Lung (tissue), 12 donors: Measurements from ENCODE around the gene KCNIP4. TPM values are rescaled to one million over a fixed set of nuclear protein-coding genes. Genes with fewer than 3 reads are reported as not detected.

Experiments used
- ATAC-seq: fragments of 200-7000 bp; cut with Tn5 transposase; one replicate; pipeline ENCODE4 v1.9.1; 2020; ENCODE audit warnings: moderate number of reproducible peaks; ENCODE audit not compliant: insufficient read depth, low FRiP score
- DNase-seq, 3 donors: peaks; one replicate each; pipeline ENCODE4 v3.0.0-alpha.2; 2013 to 2017
- H3K27ac ChIP-seq, 2 donors: one replicate each; pipeline ENCODE4 v1.5.1; 2013; ENCODE audit warnings: mild to moderate bottlenecking in 2 of 2, moderate library complexity in 2 of 2, control low read depth in 1 of 2, inconsistent platforms in 1 of 2, low read depth in 1 of 2, low read length in 1 of 2
- H3K27me3 ChIP-seq, 3 donors: one replicate each; pipeline ENCODE4 v1.5.1; 2013; ENCODE audit warnings: low read length in 2 of 3; ENCODE audit not compliant: control insufficient read depth in 3 of 3, insufficient read depth in 3 of 3
- H3K36me3 ChIP-seq, 4 donors: one replicate each; pipeline ENCODE4 v1.5.1; 2013; ENCODE audit warnings: low read length in 4 of 4, mild to moderate bottlenecking in 1 of 4, moderate library complexity in 1 of 4; ENCODE audit not compliant: control insufficient read depth in 4 of 4, insufficient read depth in 4 of 4
- H3K4me1 ChIP-seq, 5 donors: one replicate each; pipeline ENCODE4 v1.5.1; 2013; ENCODE audit warnings: low read length in 5 of 5, mild to moderate bottlenecking in 2 of 5, moderate library complexity in 1 of 5; ENCODE audit not compliant: control insufficient read depth in 5 of 5, insufficient read depth in 5 of 5
- H3K4me3 ChIP-seq: one replicate; pipeline ENCODE4 v1.5.1; 2013; ENCODE audit warnings: mild to moderate bottlenecking, control low read depth, moderate library complexity
- H3K9ac ChIP-seq, 2 donors: one replicate each; pipeline ENCODE4 v1.5.1; 2013; ENCODE audit warnings: low read length in 2 of 2, control low read depth in 1 of 2; ENCODE audit not compliant: insufficient read depth in 1 of 2
- H3K9me3 ChIP-seq, 4 donors: one replicate each; pipeline ENCODE4 v1.5.1; 2013; ENCODE audit warnings: low read length in 3 of 4, mild to moderate bottlenecking in 1 of 4, moderate library complexity in 1 of 4; ENCODE audit not compliant: control insufficient read depth in 4 of 4, insufficient read depth in 3 of 4
- WGBS, 2 donors: extraction: QIAGEN DNeasy Blood & Tissue Kit; methylation state at CpG; one replicate each; pipeline ENCODE4 v1.1.7; 2013; 5-methylcytosine and 5-hydroxymethylcytosine counted together
- polyA plus RNA-seq, 2 donors: library from polyadenylated mRNA; stranded (reverse); fragments of 200-250 nt; gene quantifications; one replicate each; pipeline ENCODE4 v1.2.1, GENCODE V29; 2013
- total RNA-seq, 2 donors: library from RNA; depleted of rRNA in 1 of 2; stranded (reverse); fragments of >200 nt in 1 of 2; gene quantifications; one replicate each; pipeline ENCODE4 v1.2.1, GENCODE V29; 2014 to 2021
- TF ChIP-seq, protein P1 (sequence below): IDR thresholded peaks from 2 replicates; pipeline ENCODE4 v1.5.1; 2012; ENCODE audit warnings: mild to moderate bottlenecking; ENCODE audit errors: control extremely low read depth, extremely low read depth
- donor health status: control.
- donor health status: control.
- donor health status: Bipolar disorder and iron deficiency.
- donor health status: healthy.
- donor health status: DM: yes; HTN: yes; CAD: no.

The KCNIP4 gene
- total and polyA plus RNA-seq, 4 donors: 0.11 TPM; not detected in 3

DNA sequence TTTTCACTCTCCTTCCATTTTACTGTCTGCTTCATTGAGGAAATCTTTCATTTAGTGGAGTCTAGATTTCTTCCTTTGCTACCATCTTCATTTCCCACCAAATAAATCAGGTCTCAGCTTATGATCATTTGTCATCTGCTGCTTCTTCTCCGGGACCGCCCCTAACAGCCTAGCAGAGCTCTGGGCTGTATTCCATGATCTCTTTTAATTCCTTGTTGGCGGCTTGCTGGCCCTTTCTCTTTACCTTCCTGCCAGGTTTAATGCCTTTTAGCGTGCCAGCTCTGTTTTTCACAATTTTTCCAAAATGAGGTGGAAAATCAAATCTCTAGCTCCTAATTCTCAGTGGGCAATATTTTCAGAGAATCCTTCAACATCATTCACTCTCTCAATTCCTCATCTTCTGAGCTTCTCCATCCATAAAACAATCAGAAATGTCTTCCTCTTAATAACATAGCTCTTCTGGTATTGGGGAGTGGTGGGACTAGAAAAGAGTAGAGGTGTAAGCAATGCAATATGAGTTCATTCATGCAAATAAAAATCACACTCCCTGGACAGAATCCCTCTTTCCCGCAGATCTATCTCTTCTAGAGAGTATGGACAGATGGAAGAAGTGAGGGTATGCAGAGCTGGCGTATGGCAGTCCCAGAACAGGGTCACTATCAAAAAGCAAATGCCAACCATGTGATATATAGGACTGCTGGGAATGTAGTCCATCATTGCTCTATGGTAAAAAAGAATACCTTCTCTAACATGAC, 491.3 kb downstream of the KCNIP4 start:
- TF ChIP-seq, protein P1, sequence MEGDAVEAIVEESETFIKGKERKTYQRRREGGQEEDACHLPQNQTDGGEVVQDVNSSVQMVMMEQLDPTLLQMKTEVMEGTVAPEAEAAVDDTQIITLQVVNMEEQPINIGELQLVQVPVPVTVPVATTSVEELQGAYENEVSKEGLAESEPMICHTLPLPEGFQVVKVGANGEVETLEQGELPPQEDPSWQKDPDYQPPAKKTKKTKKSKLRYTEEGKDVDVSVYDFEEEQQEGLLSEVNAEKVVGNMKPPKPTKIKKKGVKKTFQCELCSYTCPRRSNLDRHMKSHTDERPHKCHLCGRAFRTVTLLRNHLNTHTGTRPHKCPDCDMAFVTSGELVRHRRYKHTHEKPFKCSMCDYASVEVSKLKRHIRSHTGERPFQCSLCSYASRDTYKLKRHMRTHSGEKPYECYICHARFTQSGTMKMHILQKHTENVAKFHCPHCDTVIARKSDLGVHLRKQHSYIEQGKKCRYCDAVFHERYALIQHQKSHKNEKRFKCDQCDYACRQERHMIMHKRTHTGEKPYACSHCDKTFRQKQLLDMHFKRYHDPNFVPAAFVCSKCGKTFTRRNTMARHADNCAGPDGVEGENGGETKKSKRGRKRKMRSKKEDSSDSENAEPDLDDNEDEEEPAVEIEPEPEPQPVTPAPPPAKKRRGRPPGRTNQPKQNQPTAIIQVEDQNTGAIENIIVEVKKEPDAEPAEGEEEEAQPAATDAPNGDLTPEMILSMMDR: no peak
- 71 to 77% methylated on average over 6 of the region's 6 CpGs for WGBS, 2 donors
- H3K27me3 ChIP-seq: peaks cover 0 to 2% (median 0%) of the 10 kb centered on the region in 3 donors
- H3K4me3 ChIP-seq: no peak overlapping the region
- no peak overlapping the region for H3K27ac ChIP-seq
- no peaks in the 10 kb centered on the region for H3K4me1 ChIP-seq
- DNase-seq: no peak
- no peak for ATAC-seq
- H3K9ac ChIP-seq: no peak overlapping the region
- peaks cover 0 to 2% (median 0%) of the 10 kb centered on the region in 4 donors for H3K9me3 ChIP-seq
- no peaks in the 10 kb centered on the region for H3K36me3 ChIP-seq

- TF ChIP-seq, protein P1: no peak
- Histone ChIP-seq H3K4me1 (no peaks in the 10 kb centered on the region), H3K9me3 (no peaks in the 10 kb centered on the region), H3K27me3 (peaks cover 0 to 2% (median 0%) of the 10 kb centered on the region in 3 donors), H3K27ac (no peak overlapping the region), H3K9ac (no peak overlapping the region), H3K4me3 (no peak overlapping the region), H3K36me3 (no peaks in the 10 kb centered on the region)
- 53 to 64% methylated on average over 1 of the region's 1 CpG for WGBS, 2 donors
- ATAC-seq: no peak
- DNase-seq: no peak
These were observed 493.7 kb downstream of the KCNIP4 start for GRCh38 chr4:21454831-21455230.

GRCh38 chr4:21454201-21454600, 494.4 kb downstream of the KCNIP4 start:
- ATAC-seq: no peak
- 66 to 75% methylated on average over 4 of the region's 4 CpGs for WGBS, 2 donors
- Histone ChIP-seq H3K9ac (no peak overlapping the region), H3K36me3 (no peaks in the 10 kb centered on the region), H3K27ac (no peak overlapping the region), H3K27me3 (peaks cover 0 to 2% (median 0%) of the 10 kb centered on the region in 3 donors), H3K9me3 (no peaks in the 10 kb centered on the region), H3K4me1 (no peaks in the 10 kb centered on the region), H3K4me3 (no peak overlapping the region)
- TF ChIP-seq, protein P1: no peak
- no peak for DNase-seq
